GM12801 (cell line): Measurements from ENCODE around the gene ZCCHC24.

Experiments
- TF ChIP-seq, protein P1 (sequence below): IDR thresholded peaks from one replicate; pipeline ENCODE4 v1.5.1; 2011; ENCODE audit warnings: control low read depth; ENCODE audit not compliant: insufficient read length; ENCODE audit errors: extremely low read depth

Gene ZCCHC24

DNA sequence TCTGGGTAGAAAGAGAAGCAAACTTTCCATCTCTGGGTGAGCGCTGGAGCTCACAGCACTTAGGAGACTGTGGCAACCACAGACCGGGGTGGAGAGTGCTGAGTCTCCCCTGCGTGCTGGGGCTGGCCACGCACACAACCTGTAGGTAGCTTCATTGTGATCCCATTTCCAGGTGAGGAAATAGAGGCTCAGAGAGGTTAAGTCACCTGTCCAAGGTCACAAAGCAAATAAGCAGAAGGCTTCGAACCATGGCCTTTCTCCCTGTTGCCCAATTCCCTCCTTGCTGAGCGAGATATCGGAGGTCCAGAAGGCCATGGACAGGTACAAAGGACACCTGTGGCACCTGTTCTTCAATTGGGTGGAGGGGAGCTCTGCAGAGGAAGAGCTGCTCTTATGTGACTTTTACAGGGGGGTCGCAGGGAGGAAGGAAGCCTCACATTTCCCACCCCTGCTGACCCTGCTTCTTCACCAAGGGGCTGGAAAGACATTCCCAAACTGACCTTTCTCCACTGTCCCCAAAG lies 39.4 kb downstream of the ZCCHC24 start:
- TF ChIP-seq, protein P1, sequence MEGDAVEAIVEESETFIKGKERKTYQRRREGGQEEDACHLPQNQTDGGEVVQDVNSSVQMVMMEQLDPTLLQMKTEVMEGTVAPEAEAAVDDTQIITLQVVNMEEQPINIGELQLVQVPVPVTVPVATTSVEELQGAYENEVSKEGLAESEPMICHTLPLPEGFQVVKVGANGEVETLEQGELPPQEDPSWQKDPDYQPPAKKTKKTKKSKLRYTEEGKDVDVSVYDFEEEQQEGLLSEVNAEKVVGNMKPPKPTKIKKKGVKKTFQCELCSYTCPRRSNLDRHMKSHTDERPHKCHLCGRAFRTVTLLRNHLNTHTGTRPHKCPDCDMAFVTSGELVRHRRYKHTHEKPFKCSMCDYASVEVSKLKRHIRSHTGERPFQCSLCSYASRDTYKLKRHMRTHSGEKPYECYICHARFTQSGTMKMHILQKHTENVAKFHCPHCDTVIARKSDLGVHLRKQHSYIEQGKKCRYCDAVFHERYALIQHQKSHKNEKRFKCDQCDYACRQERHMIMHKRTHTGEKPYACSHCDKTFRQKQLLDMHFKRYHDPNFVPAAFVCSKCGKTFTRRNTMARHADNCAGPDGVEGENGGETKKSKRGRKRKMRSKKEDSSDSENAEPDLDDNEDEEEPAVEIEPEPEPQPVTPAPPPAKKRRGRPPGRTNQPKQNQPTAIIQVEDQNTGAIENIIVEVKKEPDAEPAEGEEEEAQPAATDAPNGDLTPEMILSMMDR: no peak

DNA sequence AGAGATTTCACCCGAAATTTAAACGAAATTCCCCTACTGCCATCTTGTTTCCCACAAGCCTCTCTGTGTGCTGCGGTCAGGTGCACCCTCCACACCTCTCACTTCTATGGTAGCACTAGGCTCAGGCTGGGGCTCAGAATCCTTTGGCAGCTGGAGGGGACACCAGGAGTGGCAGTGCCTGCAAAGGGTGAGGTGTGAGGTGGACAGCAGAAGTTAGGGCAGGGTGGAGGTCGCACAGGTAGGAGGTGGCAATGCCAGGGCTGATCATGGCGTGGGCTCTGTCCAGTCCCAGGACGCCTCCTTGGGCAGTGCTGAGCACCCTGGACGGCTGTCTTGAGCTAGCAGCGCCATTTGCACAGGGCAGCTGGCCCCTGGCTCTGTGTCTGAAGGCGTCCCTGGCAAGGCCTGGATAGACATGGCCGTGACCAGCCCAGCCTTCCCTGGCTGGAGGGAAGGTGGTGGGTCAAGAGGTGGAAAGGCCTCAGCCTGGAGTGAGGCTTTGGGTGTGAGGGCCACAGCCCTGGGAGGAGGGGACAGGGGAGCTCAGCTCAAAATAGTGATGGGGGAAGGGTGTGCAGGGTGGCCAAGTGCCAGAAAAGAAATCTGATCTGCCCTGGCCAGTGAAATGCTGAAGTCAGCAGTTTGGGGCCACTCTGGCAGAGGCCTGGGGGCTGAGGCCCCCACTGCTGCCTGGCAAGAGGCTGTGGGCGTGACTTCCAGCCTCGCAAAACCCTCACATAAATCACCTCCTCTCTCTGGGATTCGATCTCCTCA lies 40.0 kb downstream of the ZCCHC24 start:
- TF ChIP-seq, protein P1: no peak

DNA sequence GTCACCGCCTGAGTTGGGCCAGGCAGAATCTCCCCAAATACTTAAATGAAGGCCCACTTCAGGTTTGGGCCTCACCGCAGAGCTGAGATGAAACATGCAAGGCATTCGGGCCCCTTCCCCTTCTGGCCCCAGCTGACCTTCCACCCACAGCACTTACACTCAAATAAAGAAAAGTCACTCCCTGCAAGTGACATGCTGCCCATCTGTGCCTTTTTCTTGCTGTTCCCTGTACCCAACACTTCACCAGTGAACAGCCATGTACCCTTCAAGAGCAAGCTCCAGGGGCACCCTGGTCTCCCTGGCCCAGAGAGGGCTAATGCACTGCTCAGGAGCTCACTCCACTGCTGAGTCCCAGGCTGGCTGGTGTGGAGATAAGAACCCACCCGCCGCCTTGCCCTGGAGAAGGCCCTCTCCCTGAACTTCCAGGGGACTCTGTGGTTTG lies 40.7 kb downstream of the ZCCHC24 start:
- TF ChIP-seq, protein P1: no peak

DNA sequence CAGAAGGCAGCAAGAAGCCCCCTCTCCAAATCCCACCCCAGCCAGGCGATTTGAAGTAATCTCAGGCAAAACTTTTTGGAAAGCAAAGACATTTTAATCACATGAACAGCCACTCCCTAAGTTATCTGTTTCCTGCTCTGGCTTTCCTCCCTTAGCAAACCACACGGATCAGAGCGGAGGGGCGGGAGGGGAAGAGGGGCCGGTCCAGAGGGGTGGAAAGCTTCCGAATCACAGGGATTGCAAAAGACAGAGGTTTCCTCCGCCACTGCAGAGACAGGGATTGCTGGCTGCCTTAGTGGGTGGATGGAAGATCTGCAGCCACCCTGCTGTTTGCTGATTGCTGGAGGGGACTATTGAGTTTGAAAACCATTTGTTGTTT lies 41.2 kb downstream of the ZCCHC24 start:
- TF ChIP-seq, protein P1: no peak

DNA sequence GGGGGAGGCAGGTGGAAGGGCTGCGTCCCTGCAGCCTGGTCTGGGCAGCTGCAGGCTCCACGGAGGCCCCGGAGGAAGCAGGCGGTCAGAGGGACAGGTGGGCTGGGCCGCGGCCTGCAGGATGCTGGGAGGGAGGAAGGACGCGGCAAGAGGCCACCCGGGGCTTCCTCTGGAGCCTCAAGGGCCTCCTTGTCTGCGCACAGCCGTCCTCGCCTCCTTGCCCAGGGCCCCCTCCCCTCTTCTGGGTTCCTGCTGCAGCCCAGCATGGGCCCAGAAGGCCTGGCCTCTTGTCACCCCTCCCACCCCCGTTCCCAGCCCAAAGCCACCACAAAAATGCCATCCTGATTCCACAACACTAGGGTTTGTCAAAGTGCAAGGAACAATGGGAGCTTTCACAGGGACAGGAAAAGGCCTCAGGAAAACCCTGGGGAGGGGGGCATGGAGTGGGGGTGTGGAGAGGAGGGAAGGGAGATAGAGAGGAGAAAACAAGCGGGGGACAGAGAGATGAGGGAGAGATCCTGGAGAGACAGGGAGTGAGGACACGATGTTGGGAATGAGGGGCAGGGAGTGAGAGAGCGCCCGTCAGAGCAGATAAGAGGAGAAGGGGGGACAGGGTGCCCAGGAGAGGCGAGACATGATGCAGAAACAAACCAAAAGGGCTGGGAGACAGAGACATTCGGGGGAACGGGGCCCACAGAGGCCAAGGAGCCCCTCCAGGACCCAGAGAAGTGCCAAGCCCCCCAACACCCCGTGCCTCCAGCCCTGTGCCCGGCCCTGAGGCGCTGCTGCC lies 41.8 kb downstream of the ZCCHC24 start:
- TF ChIP-seq, protein P1: no peak

DNA sequence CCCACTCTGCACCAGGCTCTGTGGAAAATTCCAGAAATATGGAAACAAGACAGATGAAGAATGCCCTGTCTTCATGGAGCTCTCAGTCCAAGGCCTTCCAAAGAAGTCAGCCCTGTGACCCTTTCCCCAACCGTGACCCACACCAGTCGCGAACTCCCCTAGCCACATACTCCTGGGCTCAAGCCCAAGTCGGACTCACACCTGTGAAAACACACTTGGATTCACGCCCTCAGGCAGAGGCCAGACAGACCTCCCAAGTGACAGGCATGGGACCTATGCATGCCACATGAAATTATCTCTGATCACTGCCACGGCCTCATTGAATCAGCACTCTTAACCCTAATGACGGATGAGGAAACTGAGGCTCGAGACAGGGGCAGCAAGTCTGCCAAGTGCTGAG lies 42.5 kb downstream of the ZCCHC24 start:
- TF ChIP-seq, protein P1: no peak

DNA sequence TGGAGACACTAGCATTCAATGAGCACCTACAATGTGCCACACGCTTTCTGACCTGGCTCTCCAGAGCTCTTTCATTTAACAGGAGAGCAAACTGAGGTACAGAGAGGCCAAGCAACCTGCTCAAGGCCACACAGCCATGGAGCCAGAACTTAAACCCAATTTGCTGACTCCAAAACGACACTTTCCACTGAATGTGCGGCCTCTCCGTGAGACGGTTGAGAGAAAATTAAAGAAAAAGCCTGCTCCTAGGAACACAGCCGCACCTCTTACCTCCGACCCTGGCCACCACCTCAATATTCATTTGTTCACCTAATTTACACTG lies 42.8 kb downstream of the ZCCHC24 start:
- TF ChIP-seq, protein P1: no peak
